NCI-H748 (cell line): ENCODE measurements around the gene CLDN15.
"Not testable (repeated sequence)": the region's sequence is repeated elsewhere in the genome, so short reads cannot be mapped to it uniquely, and the experiment has no call there.

Source experiments
- DNase-seq: peaks from one replicate; lab custom pipeline; 2025; ENCODE audit not compliant: unreplicated experiment; lab: John Stamatoyannopoulos, UW

The CLDN15 gene

GRCh38 chr7:101222275-101222830 lies 15.2 kb downstream of the CLDN15 start:
- no peak for DNase-seq

- DNase-seq: no peak
These were observed 17.3 kb downstream of the CLDN15 start for GRCh38 chr7:101220295-101220694.

GRCh38 chr7:101218236-101219125 lies 19.1 kb downstream of the CLDN15 start:
- DNase-seq: no peak

- DNase-seq: peak; percentile 98
These were observed 20.0 kb downstream of the CLDN15 start, which contains the start of the genes PLOD3 and ZNHIT1 for GRCh38 chr7:101217388-101218235. PLOD3 (minus strand) TSS chr7:101217581; CDS start chr7:101217274, 307 bp downstream. ZNHIT1 (plus strand) TSS chr7:101218165; CDS start chr7:101218196, 31 bp downstream.

- DNase-seq: no peak
These were observed 20.7 kb downstream of the CLDN15 start for GRCh38 chr7:101216860-101217387.

- no peak for DNase-seq
These were observed 21.4 kb downstream of the CLDN15 start for GRCh38 chr7:101216001-101216859.

GRCh38 chr7:101212014-101212413 lies 25.6 kb downstream of the CLDN15 start:
- DNase-seq: no peak

- DNase-seq: no peak
These were observed 26.1 kb downstream of the CLDN15 start for GRCh38 chr7:101211501-101211900.

- no peak for DNase-seq
These were observed 27.5 kb downstream of the CLDN15 start for GRCh38 chr7:101210143-101210542.

GRCh38 chr7:101208794-101209193 lies 28.8 kb downstream of the CLDN15 start:
- no peak for DNase-seq

GRCh38 chr7:101207459-101207858 lies 30.1 kb downstream of the CLDN15 start:
- DNase-seq: no peak

GRCh38 chr7:101206665-101207042 lies 30.9 kb downstream of the CLDN15 start:
- DNase-seq: no peak

- DNase-seq: no peak
These were observed 31.5 kb downstream of the CLDN15 start for GRCh38 chr7:101205901-101206664.

- not testable (repeated sequence) for DNase-seq
These were observed 33.6 kb downstream of the CLDN15 start for GRCh38 chr7:101203740-101204738.

GRCh38 chr7:101202603-101202918 lies 35.0 kb downstream of the CLDN15 start:
- DNase-seq: no peak

GRCh38 chr7:101201695-101202602 lies 35.7 kb downstream of the CLDN15 start:
- no peak for DNase-seq

- DNase-seq: no peak
These were observed 36.6 kb downstream of the CLDN15 start, which contains the start of gene MOGAT3 for GRCh38 chr7:101200862-101201599. MOGAT3 (minus strand) TSS chr7:101201036; CDS start chr7:101200854, 182 bp downstream.
